Thoracic aorta (tissue), 2 donors: Measurements from ENCODE around the gene SNORC. TPM values are rescaled to one million over a fixed set of nuclear protein-coding genes. Genes with fewer than 3 reads are reported as not detected.

Experiments
- ATAC-seq: fragments of 150-250 bp; one replicate; pipeline ENCODE4 v1.8.0; 2017; ENCODE audit warnings: low read depth; ENCODE audit not compliant: insufficient number of reproducible peaks, low FRiP score
- DNase-seq: peaks from one replicate; pipeline ENCODE4 v3.0.0-alpha.2; 2020; ENCODE audit warnings: low spot score
- H3K27ac ChIP-seq, 2 donors: fragments of 200-600 bp; sonication (generic); 1 replicate in 1 of 2; 2 replicates in 1 of 2; pipeline ENCODE4 v1.5.1; 2016; ENCODE audit warnings: mild to moderate bottlenecking in 2 of 2, moderate library complexity in 2 of 2
- H3K27me3 ChIP-seq: fragments of 200-600 bp; sonication (generic); replicated peaks from 2 replicates; pipeline ENCODE4 v1.6.0; 2016; ENCODE audit warnings: mild to moderate bottlenecking; ENCODE audit not compliant: insufficient read depth
- H3K36me3 ChIP-seq: fragments of 200-600 bp; sonication (generic); one replicate; pipeline ENCODE4 v1.5.1; 2016
- H3K4me1 ChIP-seq, 2 donors: fragments of 200-600 bp; sonication (generic); 1 replicate in 1 of 2; 2 replicates in 1 of 2; pipeline versions ENCODE4 v1.5.1 to v1.6.0; 2016; ENCODE audit warnings: low read depth in 2 of 2, mild to moderate bottlenecking in 1 of 2; ENCODE audit not compliant: control insufficient read depth in 1 of 2
- H3K4me3 ChIP-seq: fragments of 200-600 bp; sonication (generic); 2 replicates; pipeline ENCODE4 v1.5.1; 2016; ENCODE audit warnings: mild to moderate bottlenecking
- H3K9me3 ChIP-seq: fragments of 200-600 bp; sonication (generic); 2 replicates; pipeline ENCODE4 v1.5.1; 2016
- CTCF ChIP-seq: fragments of 200-600 bp; sonication (generic); IDR thresholded peaks from one replicate; pipeline ENCODE4 v1.5.1; 2019; ENCODE audit warnings: antibody characterized with exemption
- total RNA-seq, 2 donors: library from RNA; depleted of rRNA; stranded (reverse); fragments of >200 nt; gene quantifications; one replicate each; pipeline versions ENCODE4 v1.1.0 to v1.2.3, GENCODE V29; 2016

The SNORC gene
- total RNA-seq, 2 donors from 2014 or later, result 0.41 to 0.63 TPM

- H3K9me3 ChIP-seq, result no peaks in the 10 kb centered on the region
- no peaks in the 10 kb centered on the region for H3K27me3 ChIP-seq
- H3K27ac ChIP-seq, result no peak overlapping the region
- ATAC-seq (no peak), DNase-seq (no peak)
- no peaks in the 10 kb centered on the region for H3K36me3 ChIP-seq
- TF ChIP-seq CTCF, result no peak
- H3K4me3 ChIP-seq, result no peak overlapping the region
- peaks cover 0 to 7% of the 10 kb centered on the region in 2 donors for H3K4me1 ChIP-seq
Observed at GRCh38 chr2:232888099-232888836, 18.2 kb downstream of the SNORC start.

- DNase-seq, result no peak
- no peak overlapping the region for H3K27ac ChIP-seq
- H3K36me3 ChIP-seq, result no peaks in the 10 kb centered on the region
- no peak for TF ChIP-seq CTCF
- H3K9me3 ChIP-seq, result no peaks in the 10 kb centered on the region
- H3K4me3 ChIP-seq, result no peak overlapping the region
- no peaks in the 10 kb centered on the region for H3K27me3 ChIP-seq
- H3K4me1 ChIP-seq, result peaks cover 0 to 7% of the 10 kb centered on the region in 2 donors
- no peak for ATAC-seq
Observed at GRCh38 chr2:232888839-232889529, 18.9 kb downstream of the SNORC start.

- ATAC-seq (no peak), DNase-seq (no peak)
- Histone ChIP-seq H3K9me3 (no peaks in the 10 kb centered on the region), H3K27me3 (no peaks in the 10 kb centered on the region), H3K4me3 (no peak overlapping the region), H3K4me1 (peaks cover 0 to 7% of the 10 kb centered on the region in 2 donors), H3K27ac (no peak overlapping the region), H3K36me3 (no peaks in the 10 kb centered on the region)
- TF ChIP-seq CTCF, result no peak
Observed at GRCh38 chr2:232889876-232890401, 19.9 kb downstream of the SNORC start.

- no peak for ATAC-seq
- no peak for DNase-seq
- no peak overlapping the region for H3K27ac ChIP-seq
- no peaks in the 10 kb centered on the region for H3K36me3 ChIP-seq
- H3K27me3 ChIP-seq, result no peaks in the 10 kb centered on the region
- peaks cover 0 to 7% of the 10 kb centered on the region in 2 donors for H3K4me1 ChIP-seq
- TF ChIP-seq CTCF, result no peak
- H3K4me3 ChIP-seq, result no peak overlapping the region
- no peaks in the 10 kb centered on the region for H3K9me3 ChIP-seq
Observed at GRCh38 chr2:232890536-232890895, 20.5 kb downstream of the SNORC start.

GRCh38 chr2:232890896-232891601, 21.0 kb downstream of the SNORC start:
- no peak for ATAC-seq
- Histone ChIP-seq H3K9me3 (no peaks in the 10 kb centered on the region), H3K4me3 (no peak overlapping the region), H3K27ac (no peak overlapping the region), H3K4me1 (peaks cover 0 to 7% of the 10 kb centered on the region in 2 donors), H3K36me3 (no peaks in the 10 kb centered on the region), H3K27me3 (no peaks in the 10 kb centered on the region)
- no peak for DNase-seq
- no peak for TF ChIP-seq CTCF
